Astrocyte (in vitro differentiated cells and primary cell): ENCODE data around the gene TMC5. TPM values are rescaled to one million over a fixed set of nuclear protein-coding genes. Genes with fewer than 3 reads are reported as not detected.

Experiments
- DNase-seq: peaks from one replicate; pipeline ENCODE4 v3.0.0-alpha.2; 2010; ENCODE audit warnings: low read depth
- FAIRE-seq: peaks from 2 replicates; lab custom pipeline; 2011; peaks lifted over from hg19 to GRCh38; lab: Jason Lieb, UNC
- H2AFZ ChIP-seq: 2 replicates; pipeline ENCODE4 v1.6.0; 2012; ENCODE audit warnings: low read depth, low read length, inconsistent platforms
- H3K27ac ChIP-seq: 2 replicates; pipeline ENCODE4 v1.5.1; 2011; ENCODE audit warnings: low read depth, low read length, inconsistent platforms
- H3K27me3 ChIP-seq: 2 replicates; pipeline ENCODE4 v1.6.0; 2011; ENCODE audit warnings: low read length, inconsistent platforms; ENCODE audit not compliant: insufficient read depth
- H3K36me3 ChIP-seq: 2 replicates; pipeline ENCODE4 v1.5.1; 2011; ENCODE audit warnings: low read length, inconsistent platforms; ENCODE audit not compliant: insufficient read depth
- H3K4me1 ChIP-seq: 2 replicates; pipeline ENCODE4 v1.5.1; 2011; ENCODE audit warnings: low read length, inconsistent platforms; ENCODE audit not compliant: insufficient read depth
- H3K4me2 ChIP-seq: 2 replicates; pipeline ENCODE4 v1.6.0; 2012; ENCODE audit warnings: low read length, inconsistent platforms
- H3K4me3 ChIP-seq: 2 replicates; pipeline ENCODE4 v1.5.1; 2011; ENCODE audit warnings: low read depth, mild to moderate bottlenecking, low read length, inconsistent platforms; ENCODE audit not compliant: insufficient read depth
- H3K79me2 ChIP-seq: 2 replicates; pipeline ENCODE4 v1.6.0; 2012; ENCODE audit warnings: mild to moderate bottlenecking, low read length, inconsistent platforms; ENCODE audit not compliant: insufficient read depth
- H3K9ac ChIP-seq: 2 replicates; pipeline ENCODE4 v1.6.0; 2012; ENCODE audit warnings: mild to moderate bottlenecking, low read length, inconsistent platforms
- H3K9me3 ChIP-seq: 2 replicates; pipeline ENCODE4 v1.5.1; 2012; ENCODE audit warnings: low read depth, mild to moderate bottlenecking, low read length, inconsistent platforms; ENCODE audit not compliant: insufficient read depth
- H4K20me1 ChIP-seq: 2 replicates; pipeline ENCODE4 v1.6.0; 2012; ENCODE audit warnings: low read length, inconsistent platforms; ENCODE audit not compliant: insufficient read depth
- H3K27ac Mint-ChIP-seq: one replicate; pipeline ENCODE4 v1.8.0; 2021; ENCODE audit warnings: mild to moderate bottlenecking, mixed read lengths; ENCODE audit not compliant: unreplicated experiment
- H3K27me3 Mint-ChIP-seq: one replicate; pipeline ENCODE4 v1.8.0; 2021; ENCODE audit warnings: low read depth, mixed read lengths; ENCODE audit not compliant: unreplicated experiment
- H3K36me3 Mint-ChIP-seq: one replicate; pipeline ENCODE4 v1.8.0; 2021; ENCODE audit warnings: low read depth, mixed read lengths; ENCODE audit not compliant: unreplicated experiment
- H3K4me1 Mint-ChIP-seq: one replicate; pipeline ENCODE4 v1.8.0; 2021; ENCODE audit warnings: low read depth, mixed read lengths; ENCODE audit not compliant: unreplicated experiment
- H3K4me3 Mint-ChIP-seq: one replicate; pipeline ENCODE4 v1.8.0; 2021; ENCODE audit warnings: mild to moderate bottlenecking, moderate library complexity, mixed read lengths; ENCODE audit not compliant: unreplicated experiment
- H3K9me3 Mint-ChIP-seq: one replicate; pipeline ENCODE4 v1.8.0; 2021; ENCODE audit warnings: mild to moderate bottlenecking, mixed read lengths; ENCODE audit not compliant: unreplicated experiment
- EZH2 ChIP-seq: IDR thresholded peaks from 2 replicates; pipeline ENCODE4 v1.6.1; 2012; ENCODE audit warnings: mild to moderate bottlenecking, low read length, inconsistent platforms; ENCODE audit not compliant: insufficient read depth
- total RNA-seq: library from RNA; stranded (reverse); gene quantifications from 2 replicates; pipeline ENCODE4 v1.2.1, GENCODE V29; 2021
- TF ChIP-seq, protein P1 (sequence below): IDR thresholded peaks from 2 replicates; pipeline ENCODE4 v1.5.1; 2011; ENCODE audit warnings: low read depth, mild to moderate bottlenecking, inconsistent platforms, low read length, moderate library complexity; ENCODE audit not compliant: insufficient read depth

TMC5 gene
- total RNA-seq, 1 donor from 2014 or later = 0.11 TPM

DNA sequence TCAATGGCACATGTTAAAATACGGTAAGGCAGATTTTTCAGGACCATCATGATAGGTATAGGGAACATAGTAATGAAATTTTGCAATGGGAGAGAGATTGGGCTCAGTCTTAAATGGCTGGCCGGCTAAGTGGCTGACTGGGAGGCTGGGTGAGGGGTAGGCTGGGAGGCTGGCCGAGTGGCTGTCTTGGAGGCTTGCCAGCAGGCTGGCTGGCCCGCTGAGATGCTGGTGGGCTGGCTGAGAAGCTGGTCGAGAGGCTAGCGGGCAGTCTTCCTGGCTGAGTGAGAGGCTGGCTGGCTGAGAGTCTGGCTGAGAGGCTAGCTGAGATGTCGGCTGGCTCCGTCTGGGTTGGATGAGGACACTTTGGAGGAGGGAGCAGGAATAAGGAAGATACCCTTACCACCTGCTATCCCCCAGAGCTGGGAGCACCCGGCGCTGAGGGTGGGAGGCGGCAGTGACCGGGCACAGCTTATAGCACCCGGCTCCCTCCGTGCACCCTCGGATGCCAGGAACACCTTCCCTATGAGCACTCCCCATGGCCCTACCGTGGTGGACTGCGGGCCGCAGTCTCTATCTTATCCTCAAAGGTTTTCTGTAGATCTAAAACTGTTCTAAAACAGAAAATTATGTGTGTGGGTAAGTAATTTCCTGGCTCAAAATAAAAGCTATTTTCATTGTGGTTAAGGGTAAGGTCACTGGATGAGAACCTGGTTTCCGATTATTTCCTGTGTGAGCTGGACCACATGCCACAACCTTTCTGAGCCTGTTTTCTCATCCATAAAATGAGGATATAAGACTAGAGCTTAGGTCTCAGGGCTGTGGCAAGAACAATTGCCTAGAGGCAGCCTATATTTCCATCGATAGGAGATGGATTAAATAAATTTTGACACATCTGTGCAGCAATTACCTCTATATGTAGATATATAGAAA is 34.5 kb upstream of the TMC5 start:
- no peak overlapping the region for H3K4me3 Mint-ChIP-seq
- Histone ChIP-seq H4K20me1 (no peaks in the 10 kb centered on the region), H3K79me2 (no peaks in the 10 kb centered on the region), H3K36me3 (no peaks in the 10 kb centered on the region), H3K9me3 (no peaks in the 10 kb centered on the region), H3K4me2 (no peak overlapping the region), H3K4me1 (no peaks in the 10 kb centered on the region), H3K4me3 (no peak overlapping the region), H2AFZ (peak overlapping the region; percentile 34), H3K27ac (no peak overlapping the region), H3K27me3 (no peaks in the 10 kb centered on the region), H3K9ac (no peak overlapping the region)
- FAIRE-seq (no peak), DNase-seq (no peak)
- H3K4me1 Mint-ChIP-seq = no peaks in the 10 kb centered on the region
- H3K9me3 Mint-ChIP-seq = peaks cover 2% of the 10 kb centered on the region
- peaks cover 30% of the 10 kb centered on the region for H3K27me3 Mint-ChIP-seq
- TF ChIP-seq, protein P1, sequence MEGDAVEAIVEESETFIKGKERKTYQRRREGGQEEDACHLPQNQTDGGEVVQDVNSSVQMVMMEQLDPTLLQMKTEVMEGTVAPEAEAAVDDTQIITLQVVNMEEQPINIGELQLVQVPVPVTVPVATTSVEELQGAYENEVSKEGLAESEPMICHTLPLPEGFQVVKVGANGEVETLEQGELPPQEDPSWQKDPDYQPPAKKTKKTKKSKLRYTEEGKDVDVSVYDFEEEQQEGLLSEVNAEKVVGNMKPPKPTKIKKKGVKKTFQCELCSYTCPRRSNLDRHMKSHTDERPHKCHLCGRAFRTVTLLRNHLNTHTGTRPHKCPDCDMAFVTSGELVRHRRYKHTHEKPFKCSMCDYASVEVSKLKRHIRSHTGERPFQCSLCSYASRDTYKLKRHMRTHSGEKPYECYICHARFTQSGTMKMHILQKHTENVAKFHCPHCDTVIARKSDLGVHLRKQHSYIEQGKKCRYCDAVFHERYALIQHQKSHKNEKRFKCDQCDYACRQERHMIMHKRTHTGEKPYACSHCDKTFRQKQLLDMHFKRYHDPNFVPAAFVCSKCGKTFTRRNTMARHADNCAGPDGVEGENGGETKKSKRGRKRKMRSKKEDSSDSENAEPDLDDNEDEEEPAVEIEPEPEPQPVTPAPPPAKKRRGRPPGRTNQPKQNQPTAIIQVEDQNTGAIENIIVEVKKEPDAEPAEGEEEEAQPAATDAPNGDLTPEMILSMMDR = no peak
- no peak for TF ChIP-seq EZH2
- no peak overlapping the region for H3K27ac Mint-ChIP-seq
- no peaks in the 10 kb centered on the region for H3K36me3 Mint-ChIP-seq

DNA sequence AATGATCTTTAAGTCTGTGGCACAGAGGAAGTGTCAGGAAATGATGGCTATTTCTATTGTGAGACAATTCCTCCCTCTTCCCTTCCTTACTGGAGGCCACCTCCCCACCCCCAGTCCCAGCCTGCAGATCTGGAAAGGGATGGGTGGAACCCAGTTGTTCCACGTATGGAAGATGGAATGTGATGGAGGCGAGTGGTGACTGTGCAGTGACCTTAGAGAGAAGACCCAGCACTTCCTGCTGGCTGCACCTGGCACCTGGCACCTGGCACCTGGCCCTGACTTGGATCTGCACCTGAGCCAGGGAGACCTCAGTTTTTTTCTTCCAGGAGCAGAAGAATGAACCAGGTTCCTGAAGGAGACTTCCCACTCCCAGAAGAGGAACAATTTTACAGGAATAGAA is 33.0 kb upstream of the TMC5 start:
- H3K27ac Mint-ChIP-seq = no peak overlapping the region

More for the DNA sequence above, 33.0 kb upstream of the TMC5 start:
- no peak for DNase-seq
- H3K36me3 Mint-ChIP-seq = no peaks in the 10 kb centered on the region
- Histone ChIP-seq H3K4me2 (no peak overlapping the region), H3K4me3 (no peak overlapping the region), H3K9me3 (no peaks in the 10 kb centered on the region), H4K20me1 (no peaks in the 10 kb centered on the region), H3K27me3 (no peaks in the 10 kb centered on the region), H3K36me3 (no peaks in the 10 kb centered on the region), H3K4me1 (no peaks in the 10 kb centered on the region), H2AFZ (no peak overlapping the region), H3K79me2 (no peaks in the 10 kb centered on the region), H3K27ac (no peak overlapping the region), H3K9ac (no peak overlapping the region)
- peaks cover 2% of the 10 kb centered on the region for H3K9me3 Mint-ChIP-seq
- TF ChIP-seq, protein P1 = no peak
- no peak for TF ChIP-seq EZH2
- no peaks in the 10 kb centered on the region for H3K4me1 Mint-ChIP-seq
- FAIRE-seq = no peak
- peaks cover 30% of the 10 kb centered on the region for H3K27me3 Mint-ChIP-seq
- no peak overlapping the region for H3K4me3 Mint-ChIP-seq
